HG02852 (cell line): Measurements from ENCODE around the gene IL17C.
"Not testable (repeated sequence)": the region's sequence is repeated elsewhere in the genome, so short reads cannot be mapped to it uniquely, and the experiment has no call there.

Experiments
- ATAC-seq: cut with Tn5 transposase; IDR thresholded peaks from one replicate; pipeline ENCODE4 v1.9.1; 2021; ENCODE audit warnings: mild to moderate bottlenecking, moderate library complexity; ENCODE audit not compliant: unreplicated experiment

The IL17C gene

GRCh38 chr16:88609426-88609825 is 28.9 kb upstream of the IL17C start:
- not testable (repeated sequence) for ATAC-seq

- no peak for ATAC-seq
These were observed 28.3 kb upstream of the IL17C start for GRCh38 chr16:88610080-88610479.

GRCh38 chr16:88610909-88611812 is 27.2 kb upstream of the IL17C start:
- no peak for ATAC-seq

- ATAC-seq: no peak
These were observed 25.1 kb upstream of the IL17C start for GRCh38 chr16:88613293-88613692.

- no peak for ATAC-seq
These were observed 24.2 kb upstream of the IL17C start for GRCh38 chr16:88613911-88614817.

GRCh38 chr16:88614818-88615580 is 23.4 kb upstream of the IL17C start:
- ATAC-seq: no peak

GRCh38 chr16:88616320-88616719 is 22.1 kb upstream of the IL17C start:
- ATAC-seq: no peak

- no peak for ATAC-seq
These were observed 21.6 kb upstream of the IL17C start for GRCh38 chr16:88616736-88617135.

GRCh38 chr16:88617268-88618031 is 20.9 kb upstream of the IL17C start:
- no peak for ATAC-seq

GRCh38 chr16:88618182-88618955 is 20.0 kb upstream of the IL17C start:
- no peak for ATAC-seq

GRCh38 chr16:88618956-88619667 is 19.3 kb upstream of the IL17C start:
- ATAC-seq: no peak

GRCh38 chr16:88619859-88620815 is 18.2 kb upstream of the IL17C start:
- no peak for ATAC-seq

- ATAC-seq: no peak
These were observed 16.2 kb upstream of the IL17C start for GRCh38 chr16:88622125-88622524.

- no peak for ATAC-seq
These were observed 15.5 kb upstream of the IL17C start for GRCh38 chr16:88622866-88623265.

GRCh38 chr16:88623858-88624257 is 14.5 kb upstream of the IL17C start:
- ATAC-seq: no peak

GRCh38 chr16:88624481-88624880 is 13.9 kb upstream of the IL17C start:
- ATAC-seq: no peak

- no peak for ATAC-seq
These were observed 13.3 kb upstream of the IL17C start for GRCh38 chr16:88624977-88625576.
